ENCODE data around the gene RSAD2. TPM values are rescaled to one million over a fixed set of nuclear protein-coding genes. Genes with fewer than 3 reads are reported as not detected.

RSAD2 gene
- total and polyA plus RNA-seq, 9 of the 15 experiments (the other 6 are each of a cell fraction or from before 2014, with no cell fraction given), result 0.15 to 1.4 (median 0.28) TPM

DNA sequence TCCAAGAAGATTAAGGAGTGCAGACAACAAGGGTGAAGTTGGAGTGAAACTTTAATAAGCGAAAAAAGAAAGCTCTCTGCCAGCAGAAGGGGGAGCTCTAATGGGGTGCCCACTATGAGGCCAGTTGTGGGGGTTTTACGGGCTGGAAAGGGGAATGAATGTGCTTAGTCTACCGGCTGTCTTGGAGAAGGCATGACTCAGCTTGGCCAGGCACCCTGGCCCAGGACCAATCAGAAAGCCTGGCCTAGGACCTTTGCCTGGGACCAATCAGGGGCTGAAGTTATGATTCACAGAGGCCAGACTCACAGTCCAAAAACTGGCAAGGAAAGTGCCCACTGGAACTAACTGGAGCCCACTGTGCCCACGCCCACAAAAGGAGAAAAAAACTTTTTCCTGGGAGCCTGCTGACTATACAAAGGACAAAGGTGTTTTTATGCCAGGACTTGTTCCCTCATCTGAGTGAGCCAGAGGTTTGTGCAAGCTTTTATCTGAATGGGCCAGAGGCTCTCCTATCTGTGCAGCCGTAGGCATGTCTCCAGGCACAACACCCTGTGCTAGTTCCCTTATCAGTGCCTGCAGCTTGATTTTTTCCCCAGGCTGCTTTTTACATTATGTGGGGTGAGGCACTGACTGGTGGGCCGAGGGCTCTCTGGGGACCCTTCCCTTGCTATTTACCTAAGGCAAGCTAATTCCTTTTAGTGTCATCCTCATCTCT lies 30.5 kb upstream of the RSAD2 start (continued):
- TF ChIP-seq YY1 (IDR thresholded peaks at IDR 0.05; ENCODE audit: borderline replicate concordance in 1 of 3, control insufficient read depth in 1 of 3, extremely low read depth in 1 of 3, insufficient read depth in 3 of 3, insufficient read length in 1 of 3, insufficient replicate concordance in 2 of 3, low read depth in 1 of 3, low read length in 2 of 3), result peak in 1 of 3 experiments; percentile 26
- TF ChIP-seq ZNF785 (CRISPR knock-in tag; IDR thresholded peaks at IDR 0.05), result no peak
- TF ChIP-seq ZNF668 (CRISPR knock-in tag; IDR thresholded peaks at IDR 0.05), result peak; percentile 42; the same call in 1 of the 2 replicates
- peak; percentile 86 to 93; a peak in 3 of 4 replicates for TF ChIP-seq TBL1XR1 (IDR thresholded peaks at IDR 0.05; ENCODE audit: low read length in 2 of 2)
- TF ChIP-seq, protein P1, sequence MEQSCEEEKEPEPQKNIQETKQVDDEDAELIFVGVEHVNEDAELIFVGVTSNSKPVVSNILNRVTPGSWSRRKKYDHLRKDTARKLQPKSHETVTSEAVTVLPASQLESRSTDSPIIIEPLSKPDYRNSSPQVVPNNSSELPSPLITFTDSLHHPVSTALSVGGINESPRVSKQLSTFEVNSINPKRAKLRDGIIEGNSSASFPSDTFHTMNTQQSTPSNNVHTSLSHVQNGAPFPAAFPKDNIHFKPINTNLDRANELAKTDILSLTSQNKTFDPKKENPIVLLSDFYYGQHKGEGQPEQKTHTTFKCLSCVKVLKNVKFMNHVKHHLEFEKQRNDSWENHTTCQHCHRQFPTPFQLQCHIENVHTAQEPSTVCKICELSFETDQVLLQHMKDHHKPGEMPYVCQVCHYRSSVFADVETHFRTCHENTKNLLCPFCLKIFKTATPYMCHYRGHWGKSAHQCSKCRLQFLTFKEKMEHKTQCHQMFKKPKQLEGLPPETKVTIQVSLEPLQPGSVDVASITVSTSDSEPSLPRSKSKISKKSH (CRISPR knock-in tag; IDR thresholded peaks at IDR 0.05), result no peak
- TF ChIP-seq XRCC4 (IDR thresholded peaks at IDR 0.05; ENCODE audit: extremely low read depth, insufficient read depth, insufficient read length), result no peak
- TF ChIP-seq RB1 (IDR thresholded peaks at IDR 0.05; ENCODE audit: low read depth), result peak; percentile 30; the same call in 1 of the 2 replicates
- peak; percentile 67; the same call in 1 of the 2 replicates for TF ChIP-seq HDAC2 (IDR thresholded peaks at IDR 0.05)
- TF ChIP-seq HEY1 (CRISPR knock-in tag; IDR thresholded peaks at IDR 0.05; ENCODE audit: borderline replicate concordance), result peak; percentile 59; the same call in 1 of the 2 replicates
- peak; percentile 99 for TF ChIP-seq MTA2 (IDR thresholded peaks at IDR 0.05; ENCODE audit: low read depth)
- TF ChIP-seq ZNF584 (CRISPR knock-in tag; IDR thresholded peaks at IDR 0.05; ENCODE audit: low read depth), result peak; percentile 90; the same call in 1 of the 2 replicates
- peak; percentile 87 to 93 for TF ChIP-seq KDM1A (IDR thresholded peaks at IDR 0.05)
- peak; percentile 88 for TF ChIP-seq ZNF316 (IDR thresholded peaks at IDR 0.05)
- 0 out of 2 replicates have a peak, but pooled peaks have one; percentile 17 for TF ChIP-seq ZNF324 (CRISPR knock-in tag; IDR thresholded peaks at IDR 0.05)
- TF ChIP-seq LEF1 (IDR thresholded peaks at IDR 0.05), result peak; percentile 90
- peak in 1 of 2 experiments; percentile 63; a peak in 2 of 4 replicates for TF ChIP-seq MAZ (CRISPR knock-in tag; conservative IDR thresholded peaks at IDR 0.05 in 1 of 2, IDR thresholded peaks at IDR 0.05 in 1 of 2)
- TF ChIP-seq PHB2 (IDR thresholded peaks at IDR 0.05; ENCODE audit: low read depth), result peak; percentile 97
- TF ChIP-seq CTCF (IDR thresholded peaks at IDR 0.05 in 2 of 3, conservative IDR thresholded peaks at IDR 0.05 in 1 of 3; ENCODE audit: insufficient read depth in 2 of 3, low read depth in 1 of 3, low read length in 3 of 3), result 0 out of 6 replicates have a peak, but pooled peaks of 2 of the 3 experiments have one; percentile 2 to 9
- TF ChIP-seq TCFL5 (CRISPR knock-in tag; conservative IDR thresholded peaks at IDR 0.05), result no peak; the same call in 1 of the 2 replicates
- TF ChIP-seq MAFG (tag; conservative IDR thresholded peaks at IDR 0.05), result peak; percentile 78
- no peak for TF ChIP-seq ZNF717 (CRISPR knock-in tag; IDR thresholded peaks at IDR 0.05)
- TF ChIP-seq MIER1 (IDR thresholded peaks at IDR 0.05; ENCODE audit: low read depth), result no peak
- peak; percentile 42; the same call in 1 of the 2 replicates for TF ChIP-seq ETV5 (CRISPR knock-in tag; IDR thresholded peaks at IDR 0.05; ENCODE audit: low read depth)
- TF ChIP-seq MAFF (IDR thresholded peaks at IDR 0.05; ENCODE audit: low read length), result no peak; the same call in 1 of the 2 replicates
- TF ChIP-seq L3MBTL2 (IDR thresholded peaks at IDR 0.05), result peak; percentile 19; the same call in 1 of the 2 replicates
